ENCODE data around the gene ATF7. TPM values are rescaled to one million over a fixed set of nuclear protein-coding genes. Genes with fewer than 3 reads are reported as not detected.

Gene ATF7
- polyA plus RNA-seq, 1 donor: 32.4 TPM

DNA sequence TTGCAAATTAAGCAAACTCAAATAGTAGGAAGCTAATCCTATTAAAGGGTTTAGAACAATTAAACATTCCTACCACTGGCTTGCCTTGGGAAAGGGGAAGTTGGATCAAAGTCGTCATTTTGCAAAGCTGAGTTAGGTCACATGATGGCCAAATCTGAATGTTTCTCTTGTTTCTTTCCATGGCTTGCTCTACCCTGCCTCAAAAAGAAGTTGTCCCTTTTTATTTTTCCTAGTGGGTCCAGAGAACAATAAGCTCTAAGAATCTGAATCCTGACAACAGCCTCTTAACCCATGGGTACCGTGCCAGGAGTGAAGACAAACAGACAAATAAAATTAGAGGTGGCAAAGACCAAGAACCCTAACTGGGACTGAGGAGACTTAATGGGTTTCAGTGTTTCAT is 92.7 kb downstream of the ATF7 start:
- WGBS (ENCODE audit: insufficient coverage, low lambda C conversion rate): 50% methylated on average over 1 of the region's 2 CpGs
- no peaks in the 10 kb centered on the region for H3K27me3 ChIP-seq (ENCODE audit: control insufficient read depth, insufficient read depth, low read length)

DNA sequence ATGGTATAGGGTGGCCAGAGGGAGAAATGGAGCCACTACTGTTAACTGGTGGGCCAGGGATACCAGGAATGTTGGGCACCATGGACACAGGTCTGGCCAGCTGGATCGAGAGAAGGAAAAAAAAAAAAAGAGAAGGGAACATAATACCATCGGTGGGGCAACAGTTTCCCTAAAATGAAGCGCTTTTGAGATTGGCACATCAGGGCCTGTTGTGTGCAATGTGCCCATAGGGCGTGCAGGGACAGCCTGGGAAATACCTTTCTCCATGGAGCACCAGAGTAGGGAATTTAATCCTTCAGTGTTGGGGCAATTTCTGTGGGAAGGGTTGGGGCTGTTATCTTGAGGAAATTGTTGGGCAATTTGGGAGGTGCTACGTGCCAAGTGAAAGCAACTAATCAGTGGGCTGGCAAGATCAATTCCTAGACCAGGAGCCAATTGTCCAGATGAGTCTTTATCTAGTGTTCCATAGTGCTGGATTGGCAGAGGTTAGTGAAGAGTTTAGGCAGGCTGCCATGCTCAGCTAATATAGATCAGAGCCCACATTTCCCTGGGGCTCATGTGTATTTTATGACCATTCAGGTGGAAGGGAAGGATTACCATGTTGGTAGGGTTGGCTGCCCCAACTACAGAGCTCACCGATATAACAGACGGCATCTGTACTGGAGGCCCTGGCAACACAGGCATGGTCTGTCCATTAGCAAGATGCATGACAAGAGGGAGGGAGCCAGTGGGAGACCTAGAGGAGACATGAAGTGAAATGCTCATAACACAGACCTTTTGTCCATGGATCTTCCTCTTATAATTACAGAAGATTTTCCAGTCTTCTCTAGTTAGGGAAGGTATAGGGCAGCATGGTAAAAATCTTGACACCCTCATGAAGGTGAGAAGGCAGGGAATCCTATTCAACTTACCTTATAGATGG is 93.4 kb downstream of the ATF7 start:
- WGBS (ENCODE audit: insufficient coverage, low lambda C conversion rate): no CpG with 5 or more reads among the region's 7 CpGs
- H3K4me3 ChIP-seq (ENCODE audit: low read length): no peak overlapping the region
- no peaks in the 10 kb centered on the region for H3K4me1 ChIP-seq (ENCODE audit: control insufficient read depth, insufficient read depth, low read length)
- DNase-seq: no peak
- no peak overlapping the region for H3K27ac ChIP-seq (ENCODE audit: low read length)
- H3K27me3 ChIP-seq (ENCODE audit: control insufficient read depth, insufficient read depth, low read length): no peaks in the 10 kb centered on the region
- H3K36me3 ChIP-seq (ENCODE audit: control insufficient read depth, insufficient read depth, low read length): peaks cover 73% of the 10 kb centered on the region
- H3K9me3 ChIP-seq (ENCODE audit: control insufficient read depth, low read depth, low read length): no peaks in the 10 kb centered on the region

More for the DNA sequence above, 92.7 kb downstream of the ATF7 start:
- H3K36me3 ChIP-seq (ENCODE audit: control insufficient read depth, insufficient read depth, low read length): peaks cover 73% of the 10 kb centered on the region
- peaks cover 3% of the 10 kb centered on the region for H3K4me1 ChIP-seq (ENCODE audit: control insufficient read depth, insufficient read depth, low read length)
- no peak for DNase-seq
- no peaks in the 10 kb centered on the region for H3K9me3 ChIP-seq (ENCODE audit: control insufficient read depth, low read depth, low read length)
- no peak overlapping the region for H3K27ac ChIP-seq (ENCODE audit: low read length)
- H3K4me3 ChIP-seq (ENCODE audit: low read length): no peak overlapping the region

DNA sequence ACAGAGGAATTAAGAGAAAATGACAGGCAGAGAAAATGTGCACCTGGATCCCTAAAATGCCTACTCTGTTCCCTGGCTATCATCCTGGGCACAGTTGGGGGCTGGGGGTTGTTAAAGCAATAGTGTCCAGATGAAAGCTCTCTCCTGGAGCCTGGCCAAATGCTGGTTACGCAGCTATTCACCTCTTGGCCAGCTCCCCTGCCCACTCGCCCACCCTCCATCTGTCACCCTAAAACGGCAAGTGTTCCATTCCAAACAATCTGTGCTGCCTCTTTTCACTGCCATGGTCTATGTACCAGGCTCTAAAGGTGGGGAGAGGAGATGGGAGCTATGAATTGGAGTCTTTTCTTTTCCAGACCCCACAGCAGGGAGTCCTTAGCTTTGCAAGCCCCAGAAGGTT is 94.2 kb downstream of the ATF7 start:
- H3K9me3 ChIP-seq (ENCODE audit: control insufficient read depth, low read depth, low read length): no peaks in the 10 kb centered on the region
- H3K27ac ChIP-seq (ENCODE audit: low read length): no peak overlapping the region
- no peaks in the 10 kb centered on the region for H3K4me1 ChIP-seq (ENCODE audit: control insufficient read depth, insufficient read depth, low read length)
- WGBS (ENCODE audit: insufficient coverage, low lambda C conversion rate): 80% methylated on average over 2 of the region's 3 CpGs
- H3K4me3 ChIP-seq (ENCODE audit: low read length): no peak overlapping the region
- H3K27me3 ChIP-seq (ENCODE audit: control insufficient read depth, insufficient read depth, low read length): no peaks in the 10 kb centered on the region
- H3K36me3 ChIP-seq (ENCODE audit: control insufficient read depth, insufficient read depth, low read length): peaks cover 73% of the 10 kb centered on the region
- no peak for DNase-seq

DNA sequence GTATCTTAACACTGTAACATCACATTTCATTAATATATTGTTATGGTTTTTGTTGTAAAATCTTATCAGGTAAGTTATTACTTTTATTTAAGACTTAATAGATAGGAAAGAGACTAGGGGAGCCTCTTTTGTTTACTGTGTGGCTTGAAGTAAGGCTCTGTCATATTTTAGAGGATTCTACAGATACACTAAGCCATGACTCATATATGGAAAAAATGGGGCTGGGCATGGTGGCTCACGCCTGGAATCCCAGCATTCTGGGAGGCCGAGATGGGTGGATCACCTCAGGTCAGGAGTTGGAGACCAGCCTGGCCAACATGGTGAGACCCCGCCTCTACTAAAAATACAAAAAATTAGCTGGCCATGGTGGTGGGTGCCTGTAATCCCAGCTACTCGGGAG is 95.3 kb downstream of the ATF7 start:
- H3K27me3 ChIP-seq (ENCODE audit: control insufficient read depth, insufficient read depth, low read length): no peaks in the 10 kb centered on the region
- no peaks in the 10 kb centered on the region for H3K9me3 ChIP-seq (ENCODE audit: control insufficient read depth, low read depth, low read length)
- H3K36me3 ChIP-seq (ENCODE audit: control insufficient read depth, insufficient read depth, low read length): peaks cover 70% of the 10 kb centered on the region
- DNase-seq: no peak
- H3K27ac ChIP-seq (ENCODE audit: low read length): no peak overlapping the region
- no peaks in the 10 kb centered on the region for H3K4me1 ChIP-seq (ENCODE audit: control insufficient read depth, insufficient read depth, low read length)
- no CpG with 5 or more reads among the region's 4 CpGs for WGBS (ENCODE audit: insufficient coverage, low lambda C conversion rate)
- H3K4me3 ChIP-seq (ENCODE audit: low read length): no peak overlapping the region

DNA sequence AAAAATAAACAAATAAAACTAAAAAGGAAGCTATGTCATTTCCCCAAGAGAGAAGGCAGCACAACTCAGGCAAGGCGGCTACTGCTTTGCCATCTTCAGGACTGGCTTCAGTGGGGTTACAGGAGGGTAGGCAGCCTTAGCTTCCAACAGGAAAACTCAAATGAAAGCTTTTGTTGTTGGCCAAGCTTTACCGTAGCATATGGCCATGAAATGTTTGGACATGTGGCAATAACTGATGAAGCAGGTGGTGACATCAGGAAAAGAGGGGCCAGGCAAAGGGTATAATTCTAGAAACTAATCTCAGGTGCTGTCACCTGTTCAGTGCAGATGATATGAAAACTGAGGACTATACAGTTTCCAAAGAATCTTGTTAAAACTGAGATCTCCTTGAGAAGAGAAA is 96.1 kb downstream of the ATF7 start:
- no peaks in the 10 kb centered on the region for H3K9me3 ChIP-seq (ENCODE audit: control insufficient read depth, low read depth, low read length)
- H3K27me3 ChIP-seq (ENCODE audit: control insufficient read depth, insufficient read depth, low read length): no peaks in the 10 kb centered on the region
- H3K4me1 ChIP-seq (ENCODE audit: control insufficient read depth, insufficient read depth, low read length): no peaks in the 10 kb centered on the region
- H3K36me3 ChIP-seq (ENCODE audit: control insufficient read depth, insufficient read depth, low read length): peaks cover 66% of the 10 kb centered on the region
- no peak overlapping the region for H3K4me3 ChIP-seq (ENCODE audit: low read length)
- no peak for DNase-seq
- no peak overlapping the region for H3K27ac ChIP-seq (ENCODE audit: low read length)
- WGBS (ENCODE audit: insufficient coverage, low lambda C conversion rate): no CpG with 5 or more reads among the region's 2 CpGs

DNA sequence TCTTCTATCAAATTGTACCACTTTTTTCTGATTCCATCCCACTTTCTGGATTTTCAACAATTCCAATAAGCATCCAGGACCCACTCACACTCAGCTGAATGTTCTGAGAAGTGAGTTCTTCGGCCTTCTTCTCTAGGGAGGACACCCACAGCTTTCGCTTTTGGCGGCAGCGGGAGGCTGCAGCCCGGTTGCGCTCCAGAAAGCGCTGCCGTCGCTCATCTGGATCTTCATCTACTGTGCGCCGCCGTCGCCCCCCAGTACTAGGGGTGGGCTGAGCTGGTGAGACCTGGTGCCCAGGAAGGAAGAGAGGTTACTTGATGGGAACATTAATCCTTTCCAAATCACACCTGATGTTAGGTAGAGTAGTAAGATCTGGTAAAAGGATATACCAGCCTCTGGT is 101.7 kb downstream of the ATF7 start:
- H3K4me1 ChIP-seq (ENCODE audit: control insufficient read depth, insufficient read depth, low read length): no peaks in the 10 kb centered on the region
- no peak overlapping the region for H3K4me3 ChIP-seq (ENCODE audit: low read length)
- no CpG with 5 or more reads among the region's 13 CpGs for WGBS (ENCODE audit: insufficient coverage, low lambda C conversion rate)
- peaks cover 69% of the 10 kb centered on the region for H3K36me3 ChIP-seq (ENCODE audit: control insufficient read depth, insufficient read depth, low read length)
- H3K27ac ChIP-seq (ENCODE audit: low read length): no peak overlapping the region
- no peak for DNase-seq
- H3K9me3 ChIP-seq (ENCODE audit: control insufficient read depth, low read depth, low read length): no peaks in the 10 kb centered on the region
- no peaks in the 10 kb centered on the region for H3K27me3 ChIP-seq (ENCODE audit: control insufficient read depth, insufficient read depth, low read length)

DNA sequence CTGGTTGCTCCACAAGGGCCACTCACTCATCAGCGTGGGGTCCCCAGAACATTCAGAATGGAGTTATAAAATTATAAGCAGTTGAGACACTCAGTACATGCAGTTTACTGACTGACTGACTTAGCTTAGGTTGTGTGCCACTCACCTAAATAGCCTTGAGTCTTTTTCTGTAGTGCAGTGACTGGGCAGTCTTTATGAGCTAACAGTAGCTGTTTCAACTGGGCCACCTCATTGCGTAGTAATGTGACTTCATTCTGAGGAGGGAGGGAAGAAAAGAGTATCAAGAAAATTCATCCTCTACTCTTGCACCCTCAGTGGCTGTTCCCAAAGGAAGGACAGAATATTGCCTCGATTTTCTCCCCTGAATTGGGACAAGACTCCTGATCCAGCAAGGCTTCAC is 103.1 kb downstream of the ATF7 start:
- H3K27me3 ChIP-seq (ENCODE audit: control insufficient read depth, insufficient read depth, low read length): no peaks in the 10 kb centered on the region
- 100% methylated on average over 1 of the region's 3 CpGs for WGBS (ENCODE audit: insufficient coverage, low lambda C conversion rate)
- no peak overlapping the region for H3K27ac ChIP-seq (ENCODE audit: low read length)
- no peaks in the 10 kb centered on the region for H3K9me3 ChIP-seq (ENCODE audit: control insufficient read depth, low read depth, low read length)
- no peaks in the 10 kb centered on the region for H3K4me1 ChIP-seq (ENCODE audit: control insufficient read depth, insufficient read depth, low read length)
- H3K36me3 ChIP-seq (ENCODE audit: control insufficient read depth, insufficient read depth, low read length): peaks cover 75% of the 10 kb centered on the region
- no peak for DNase-seq
- H3K4me3 ChIP-seq (ENCODE audit: low read length): no peak overlapping the region

DNA sequence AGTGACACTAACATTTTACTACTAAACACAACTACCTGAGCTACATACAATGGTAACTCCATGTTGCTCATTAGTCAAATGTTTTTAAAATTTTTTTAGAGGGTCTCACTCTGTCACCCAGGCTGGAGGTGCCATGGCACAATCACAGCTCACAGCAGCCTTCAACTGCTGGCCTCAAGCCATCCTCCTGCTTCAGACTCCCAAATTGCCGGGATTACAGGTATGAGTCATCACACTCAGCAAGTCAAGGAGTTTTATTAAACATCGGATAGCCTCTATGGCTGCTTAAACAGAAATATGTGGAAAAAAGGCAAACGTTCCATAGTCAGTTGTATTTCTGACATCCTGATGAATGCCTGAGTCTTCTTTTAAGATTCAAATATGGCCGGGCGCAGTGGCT is 107.8 kb downstream of the ATF7 start:
- Histone ChIP-seq H3K4me3 (ENCODE audit: low read length) (no peak overlapping the region), H3K9me3 (ENCODE audit: control insufficient read depth, low read depth, low read length) (no peaks in the 10 kb centered on the region), H3K27me3 (ENCODE audit: control insufficient read depth, insufficient read depth, low read length) (no peaks in the 10 kb centered on the region), H3K36me3 (ENCODE audit: control insufficient read depth, insufficient read depth, low read length) (peaks cover 90% of the 10 kb centered on the region), H3K4me1 (ENCODE audit: control insufficient read depth, insufficient read depth, low read length) (no peaks in the 10 kb centered on the region), H3K27ac (ENCODE audit: low read length) (no peak overlapping the region)
- no peak for DNase-seq
- no CpG with 5 or more reads among the region's 5 CpGs for WGBS (ENCODE audit: insufficient coverage, low lambda C conversion rate)

DNA sequence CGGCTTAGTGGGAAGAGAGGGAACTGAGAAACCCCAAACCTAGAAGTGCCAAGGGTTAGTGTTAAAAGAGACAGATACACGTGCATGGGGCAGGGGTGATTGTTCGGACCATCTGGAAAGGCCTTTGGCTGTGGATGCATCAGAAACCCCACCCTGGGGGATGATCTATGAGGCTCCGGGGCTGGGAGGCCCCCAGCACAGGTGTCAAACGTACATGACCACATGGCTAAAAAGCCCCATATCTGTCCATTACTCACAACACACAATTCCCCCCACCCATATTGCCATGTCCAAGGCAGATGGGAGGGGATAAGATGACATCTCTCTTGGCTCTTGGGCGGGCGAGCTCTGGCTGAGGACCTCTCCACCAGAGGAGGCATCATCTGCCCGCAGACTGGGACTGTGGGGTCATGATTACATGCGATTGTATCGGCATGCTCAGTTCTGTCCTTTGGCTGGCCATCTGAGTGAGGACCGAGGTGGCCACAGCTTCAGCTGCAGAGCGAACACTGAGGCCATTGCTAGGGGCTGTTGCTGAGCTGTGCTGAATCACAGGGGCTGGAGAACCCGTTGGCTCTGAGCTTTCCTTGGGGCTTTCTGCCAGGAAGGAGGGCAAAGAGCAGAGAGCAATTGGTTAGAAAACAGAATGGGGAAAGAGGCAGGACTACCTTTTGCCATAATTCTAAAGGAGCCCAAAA is 109.3 kb downstream of the ATF7 start:
- no peak for DNase-seq
- WGBS (ENCODE audit: insufficient coverage, low lambda C conversion rate): no CpG with 5 or more reads among the region's 13 CpGs
- H3K27ac ChIP-seq (ENCODE audit: low read length): no peak overlapping the region
- peaks cover 91% of the 10 kb centered on the region for H3K36me3 ChIP-seq (ENCODE audit: control insufficient read depth, insufficient read depth, low read length)
- H3K9me3 ChIP-seq (ENCODE audit: control insufficient read depth, low read depth, low read length): no peaks in the 10 kb centered on the region
- H3K27me3 ChIP-seq (ENCODE audit: control insufficient read depth, insufficient read depth, low read length): no peaks in the 10 kb centered on the region
- no peak overlapping the region for H3K4me3 ChIP-seq (ENCODE audit: low read length)
- no peaks in the 10 kb centered on the region for H3K4me1 ChIP-seq (ENCODE audit: control insufficient read depth, insufficient read depth, low read length)

DNA sequence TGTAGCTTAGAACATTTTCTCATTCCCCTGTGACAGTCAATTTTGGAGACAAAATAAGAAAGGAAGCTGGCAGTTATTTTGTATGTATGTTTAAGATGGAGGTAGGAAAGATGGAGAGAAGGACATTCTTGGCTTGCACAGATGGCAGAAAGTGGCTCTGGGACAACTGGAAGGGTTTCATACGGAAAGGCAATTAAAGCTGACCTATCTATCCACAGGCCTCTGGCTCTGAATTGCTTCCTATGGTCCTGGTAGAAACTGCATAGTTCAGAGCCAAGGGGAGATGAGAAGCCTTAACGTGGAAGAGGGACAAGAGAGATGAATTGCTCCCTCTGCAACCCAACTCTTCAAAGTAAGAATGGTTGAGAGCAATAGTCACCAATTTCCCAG is 110.9 kb downstream of the ATF7 start:
- Histone ChIP-seq H3K9me3 (ENCODE audit: control insufficient read depth, low read depth, low read length) (no peaks in the 10 kb centered on the region), H3K27me3 (ENCODE audit: control insufficient read depth, insufficient read depth, low read length) (no peaks in the 10 kb centered on the region), H3K27ac (ENCODE audit: low read length) (no peak overlapping the region), H3K36me3 (ENCODE audit: control insufficient read depth, insufficient read depth, low read length) (peaks cover 87% of the 10 kb centered on the region), H3K4me3 (ENCODE audit: low read length) (no peak overlapping the region), H3K4me1 (ENCODE audit: control insufficient read depth, insufficient read depth, low read length) (no peaks in the 10 kb centered on the region)
- no peak for DNase-seq
- no CpG with 5 or more reads among the region's 2 CpGs for WGBS (ENCODE audit: insufficient coverage, low lambda C conversion rate)
